ENCODE results near the gene DACT1. TPM values are rescaled to one million over a fixed set of nuclear protein-coding genes. Genes with fewer than 3 reads are reported as not detected.

Gene DACT1
- total RNA-seq, 1 donor from 2014 or later, result 3.2 TPM

Other genes starting within 250 kb of the DACT1 start
- not detected for gene TOMM20L, start 242.0 kb upstream of the DACT1 start, total RNA-seq
- gene TIMM9, start 210.4 kb upstream of the DACT1 start, total RNA-seq, result 26.6 TPM
- gene KIAA0586, start 210.2 kb upstream of the DACT1 start, total RNA-seq, result 17.0 TPM